Neural cell (in vitro differentiated cells): ENCODE data around the gene ZNF429.

Experiments
- EP300 ChIP-seq: fragments of 450-650 bp; conservative IDR thresholded peaks from 2 replicates; pipeline ENCODE4 v1.6.1; 2014; ENCODE audit warnings: antibody characterized with exemption, mild to moderate bottlenecking, moderate library complexity; ENCODE audit not compliant: poor library complexity, severe bottlenecking
- TF ChIP-seq, protein P1 (sequence below): fragments of 450-650 bp; IDR thresholded peaks from 2 replicates; pipeline ENCODE4 v1.5.1; 2014; ENCODE audit warnings: antibody characterized with exemption, mild to moderate bottlenecking, moderate library complexity; ENCODE audit not compliant: poor library complexity, severe bottlenecking

DNA sequence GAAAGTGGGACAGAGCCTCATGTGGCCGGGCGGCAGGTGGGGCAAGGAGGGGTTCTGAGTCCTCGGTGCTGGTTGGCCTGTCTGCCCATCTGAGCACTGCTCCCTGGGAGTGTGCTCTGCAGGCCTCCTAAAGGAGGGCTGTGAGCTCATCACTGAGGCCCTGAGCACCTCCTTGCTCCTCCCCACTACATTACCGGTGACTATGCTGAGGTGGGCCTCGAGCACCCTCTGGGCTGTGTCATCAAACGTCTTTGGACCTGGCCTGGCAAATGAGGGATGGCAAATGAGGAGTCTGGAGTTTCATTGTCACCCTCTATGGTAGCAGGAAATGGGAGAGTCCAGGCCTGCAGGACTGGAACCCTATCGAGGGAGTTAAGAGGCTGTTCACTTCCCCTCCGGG is 38.8 kb upstream of the ZNF429 start:
- TF ChIP-seq, protein P1, sequence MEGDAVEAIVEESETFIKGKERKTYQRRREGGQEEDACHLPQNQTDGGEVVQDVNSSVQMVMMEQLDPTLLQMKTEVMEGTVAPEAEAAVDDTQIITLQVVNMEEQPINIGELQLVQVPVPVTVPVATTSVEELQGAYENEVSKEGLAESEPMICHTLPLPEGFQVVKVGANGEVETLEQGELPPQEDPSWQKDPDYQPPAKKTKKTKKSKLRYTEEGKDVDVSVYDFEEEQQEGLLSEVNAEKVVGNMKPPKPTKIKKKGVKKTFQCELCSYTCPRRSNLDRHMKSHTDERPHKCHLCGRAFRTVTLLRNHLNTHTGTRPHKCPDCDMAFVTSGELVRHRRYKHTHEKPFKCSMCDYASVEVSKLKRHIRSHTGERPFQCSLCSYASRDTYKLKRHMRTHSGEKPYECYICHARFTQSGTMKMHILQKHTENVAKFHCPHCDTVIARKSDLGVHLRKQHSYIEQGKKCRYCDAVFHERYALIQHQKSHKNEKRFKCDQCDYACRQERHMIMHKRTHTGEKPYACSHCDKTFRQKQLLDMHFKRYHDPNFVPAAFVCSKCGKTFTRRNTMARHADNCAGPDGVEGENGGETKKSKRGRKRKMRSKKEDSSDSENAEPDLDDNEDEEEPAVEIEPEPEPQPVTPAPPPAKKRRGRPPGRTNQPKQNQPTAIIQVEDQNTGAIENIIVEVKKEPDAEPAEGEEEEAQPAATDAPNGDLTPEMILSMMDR, result no peak
- TF ChIP-seq EP300, result no peak
